Stimulated activated CD4-positive, alpha-beta T cell treated with anti-CD3 and anti-CD28 coated beads, Interleukin-12 subunit alpha, Interleukin-12 subunit beta, amount 100 ng/mL, for 4 hours (primary cell): ENCODE data around the gene TRAF2.

ENCODE experiments used
- DNase-seq: peaks from one replicate; pipeline ENCODE4 v3.0.0-alpha.2; 2020

TRAF2 gene

DNA sequence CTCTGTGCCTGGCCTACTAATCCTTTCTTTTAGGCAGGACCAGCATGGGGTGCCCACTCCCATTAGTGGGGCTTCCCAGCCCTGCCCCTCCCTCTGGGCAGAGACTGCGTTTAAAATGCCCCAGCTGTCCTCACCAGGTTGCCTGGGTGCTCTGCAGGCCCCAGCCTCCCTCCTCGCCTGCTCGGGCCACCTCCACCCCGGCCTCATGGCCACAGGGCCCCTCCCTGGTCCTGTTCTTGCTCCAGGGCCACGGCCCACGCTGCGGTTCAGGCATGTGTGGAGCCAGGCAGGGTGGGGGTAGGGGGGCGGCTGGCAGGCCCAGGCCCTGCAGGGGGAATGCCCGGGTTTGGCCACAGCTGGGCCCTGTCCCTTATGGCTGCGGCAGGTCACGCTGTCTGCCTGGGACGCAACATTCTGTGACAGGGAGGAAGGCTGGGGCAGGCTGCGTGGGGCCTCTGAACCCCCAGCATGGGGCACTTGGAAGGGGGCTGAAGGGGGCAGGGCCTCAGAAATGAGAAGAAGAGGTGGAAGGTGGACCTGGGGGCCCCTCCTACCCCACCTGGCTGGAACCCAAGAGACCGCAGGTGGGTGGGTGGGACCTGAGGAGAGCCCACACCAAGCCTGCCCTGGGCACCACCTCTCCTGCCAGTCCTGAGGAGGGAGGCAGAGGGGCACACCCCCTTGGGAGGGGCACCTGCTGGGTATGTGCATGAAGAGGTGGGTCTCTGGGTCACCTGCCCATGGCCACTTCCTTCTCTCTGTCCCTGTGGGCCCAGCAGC lies 65.4 kb downstream of the TRAF2 start, which contains the start of gene LCN12:
Gene LCN12 (plus strand): TSS at position 733 of the 780 bp plus-strand sequence. CDS start 55 bp downstream, outside the sequence.
- DNase-seq, result no peak

- DNase-seq, result no peak
These were observed 66.1 kb downstream of the TRAF2 start for GRCh38 chr9:136952321-136952850.

- DNase-seq, result no peak
These were observed 66.8 kb downstream of the TRAF2 start for GRCh38 chr9:136952876-136953770.

GRCh38 chr9:136953771-136954269 lies 67.5 kb downstream of the TRAF2 start:
- DNase-seq, result no peak

DNA sequence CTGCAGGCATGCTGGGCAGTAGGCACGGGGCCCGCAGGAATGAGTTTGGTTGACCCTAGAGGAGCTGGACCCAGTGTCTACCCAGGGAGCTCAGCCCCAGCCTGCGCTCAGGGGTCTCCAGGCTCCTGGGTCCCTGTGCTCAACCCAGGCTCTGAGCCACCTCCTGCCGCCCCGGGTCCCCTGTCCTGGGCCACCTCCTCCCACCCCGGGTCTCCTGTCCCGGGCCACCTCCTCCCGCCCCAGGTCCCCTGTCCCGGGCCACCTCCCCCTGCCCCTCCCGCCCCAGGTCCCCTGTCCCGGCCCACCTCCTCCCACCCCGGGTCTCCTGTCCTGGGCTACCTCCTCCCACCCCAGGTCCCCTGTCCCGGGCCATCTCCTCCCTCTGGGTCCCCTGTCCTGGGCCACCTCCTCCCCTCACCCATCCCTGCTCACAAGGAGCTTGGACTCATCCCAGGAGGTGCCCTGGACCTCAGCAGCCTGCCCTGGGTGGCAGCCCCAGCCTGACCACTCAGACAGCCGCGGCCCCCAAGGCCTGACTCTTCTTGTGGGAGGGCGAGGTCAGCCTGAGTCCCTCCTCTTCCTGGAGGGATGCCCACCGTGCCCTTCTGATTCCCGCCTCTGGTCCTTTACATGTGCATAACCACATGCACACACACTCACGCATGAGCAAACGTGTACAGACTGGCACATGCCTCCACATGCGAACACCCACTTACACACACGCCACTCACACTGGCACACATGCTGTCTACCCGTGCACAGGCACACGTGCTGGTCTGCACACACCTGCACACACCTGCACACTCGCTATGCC lies 68.2 kb downstream of the TRAF2 start:
- no peak for DNase-seq

- DNase-seq, result no peak
These were observed 69.1 kb downstream of the TRAF2 start for GRCh38 chr9:136955202-136955942.

- no peak for DNase-seq
These were observed 69.6 kb downstream of the TRAF2 start for GRCh38 chr9:136955943-136956335.

DNA sequence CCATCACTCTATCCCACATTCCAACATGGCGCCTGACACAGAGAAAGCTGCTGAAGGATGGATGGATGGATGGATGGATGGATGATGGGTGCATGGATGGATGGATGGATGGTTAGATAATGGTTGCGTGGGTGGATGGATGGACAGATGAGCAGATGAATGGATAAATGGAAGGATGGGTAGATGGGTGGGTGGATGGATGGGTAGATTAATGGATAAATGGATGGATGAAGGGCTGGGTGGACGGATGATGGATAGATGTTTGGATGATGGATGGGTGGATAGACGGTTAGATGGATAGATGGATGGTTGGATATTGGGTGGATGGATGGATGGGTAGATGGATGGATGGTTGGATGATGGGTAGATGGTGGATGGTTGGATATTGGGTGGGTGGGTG lies 70.3 kb downstream of the TRAF2 start:
- no peak for DNase-seq

- DNase-seq, result no peak
These were observed 71.1 kb downstream of the TRAF2 start for GRCh38 chr9:136957461-136957860.

GRCh38 chr9:136957901-136958300 lies 71.6 kb downstream of the TRAF2 start:
- DNase-seq, result no peak

DNA sequence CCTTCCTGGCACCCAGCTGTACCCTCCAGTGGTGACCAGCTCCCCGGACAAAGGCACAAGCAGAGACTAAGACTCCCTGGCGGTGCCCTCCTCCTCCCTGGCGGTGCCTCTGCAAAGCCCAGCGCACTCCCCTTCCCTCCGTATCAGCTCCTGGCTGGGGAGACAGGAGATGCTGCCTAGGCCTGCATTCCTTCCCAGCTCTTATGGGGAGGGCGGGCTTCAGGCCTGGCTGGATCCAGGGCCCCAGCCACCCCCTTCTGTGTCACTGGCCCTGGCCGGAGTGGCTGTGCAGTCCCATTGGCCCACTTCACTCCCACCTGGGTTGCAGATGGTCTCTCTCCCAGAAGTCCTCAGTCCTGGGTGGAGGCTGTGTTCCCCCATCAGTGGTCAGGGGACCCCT lies 72.2 kb downstream of the TRAF2 start:
- no peak for DNase-seq

DNA sequence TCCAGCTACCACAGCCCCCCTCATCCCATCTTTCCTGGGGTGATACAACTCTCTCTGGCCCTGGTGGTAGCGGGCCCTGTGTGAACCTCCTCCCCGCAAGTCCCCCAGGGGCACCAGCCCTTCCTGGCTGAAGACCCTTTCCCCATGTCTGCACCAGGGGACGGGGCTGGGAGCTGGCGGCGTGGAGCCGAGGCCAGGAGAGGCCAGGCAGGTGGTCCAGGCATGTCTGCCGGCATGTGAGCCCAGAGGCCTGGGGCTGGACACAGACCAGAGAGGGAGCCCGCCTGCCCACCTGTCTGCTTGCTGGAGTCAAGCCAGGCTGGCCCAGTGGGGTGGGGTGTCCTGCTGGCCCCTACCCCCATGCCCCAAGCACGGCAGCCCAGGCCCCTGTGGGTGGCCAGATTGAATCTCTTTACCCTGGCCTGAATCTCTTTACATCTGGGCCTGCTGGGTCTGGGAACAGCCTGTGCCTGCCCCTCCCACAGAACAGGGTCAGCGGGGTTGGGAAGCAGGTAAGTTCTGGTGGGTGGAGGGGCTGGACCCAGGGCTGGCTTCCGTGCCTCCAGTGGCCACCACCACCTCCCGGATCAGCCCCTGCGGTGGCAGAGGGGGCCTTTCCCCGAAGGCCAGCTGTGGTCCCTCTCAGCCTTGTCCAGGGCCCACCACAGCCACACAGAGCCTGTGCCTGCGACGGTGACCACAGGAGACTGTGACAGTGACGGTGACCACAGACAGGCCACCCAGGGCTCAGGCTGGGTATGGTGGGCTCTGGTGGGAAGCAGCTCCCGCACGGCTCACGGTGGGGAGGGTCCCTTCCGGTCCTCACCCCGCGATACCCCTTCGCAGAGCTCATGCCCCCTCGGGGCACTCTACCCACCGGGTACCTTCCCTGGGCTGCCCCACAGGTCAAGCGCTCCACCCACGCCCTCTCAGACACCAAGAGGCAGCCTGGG lies 72.9 kb downstream of the TRAF2 start:
- no peak for DNase-seq

GRCh38 chr9:136960212-136960937 lies 74.1 kb downstream of the TRAF2 start:
- no peak for DNase-seq

GRCh38 chr9:136960938-136961275 lies 74.6 kb downstream of the TRAF2 start:
- no peak for DNase-seq

DNA sequence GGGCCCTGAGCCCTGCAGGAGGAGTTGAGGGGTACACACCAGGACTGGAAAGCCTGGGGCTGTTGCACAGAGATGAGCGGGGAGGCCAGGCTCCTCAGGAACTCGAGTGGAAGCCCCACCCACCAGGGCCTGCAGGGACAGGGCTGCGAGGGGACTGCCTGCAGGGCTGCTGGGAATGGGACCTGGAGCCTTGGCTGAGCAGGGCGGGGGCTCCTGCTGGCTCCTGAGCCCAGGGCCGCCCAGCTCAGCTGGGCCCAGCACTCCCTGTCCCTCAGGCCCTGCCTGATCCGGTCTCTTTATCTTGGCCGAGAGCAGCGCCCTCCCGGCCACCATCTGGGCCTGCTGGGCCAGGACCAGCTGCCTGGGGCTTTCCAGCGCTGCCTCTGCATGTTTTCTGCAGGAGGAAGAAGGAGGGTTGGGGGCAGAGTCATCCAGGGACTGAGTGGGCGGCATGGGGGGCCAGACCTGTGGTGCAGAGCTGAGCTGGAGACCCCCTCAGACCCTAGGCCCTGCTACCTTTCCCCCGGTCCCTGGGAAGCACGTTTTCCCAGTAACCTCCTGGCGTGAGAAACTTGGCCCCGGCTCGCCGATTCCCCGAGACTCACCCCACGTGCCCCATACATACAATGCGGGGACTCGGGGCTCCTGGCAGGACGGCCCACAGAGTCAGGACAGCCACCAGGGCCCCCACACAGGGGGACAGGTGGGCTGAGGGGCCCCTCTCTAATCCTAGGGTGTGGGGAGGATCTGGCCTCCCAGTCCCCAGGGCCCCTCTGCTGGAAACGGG lies 75.2 kb downstream of the TRAF2 start:
- DNase-seq, result no peak

DNA sequence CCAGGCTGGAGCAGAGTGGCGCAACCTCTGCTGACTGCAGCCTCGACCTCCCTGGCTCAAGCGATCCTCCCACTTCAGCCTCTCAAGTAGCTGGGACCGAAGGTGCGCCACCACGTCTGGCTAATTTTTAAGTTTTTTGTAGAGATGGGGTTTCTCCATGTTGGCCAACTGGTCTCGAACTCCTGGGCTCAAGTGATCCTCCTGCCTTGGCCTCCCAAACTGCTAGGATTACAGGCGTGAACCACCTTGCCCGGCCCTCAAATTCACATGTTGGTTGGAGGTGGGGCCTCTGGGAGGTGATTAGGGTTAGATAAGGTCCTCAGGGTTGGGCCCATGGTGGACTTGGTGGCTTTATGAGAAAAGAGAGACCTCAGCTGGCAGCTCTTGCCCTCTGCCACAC lies 75.8 kb downstream of the TRAF2 start:
- DNase-seq, result no peak

GRCh38 chr9:136962701-136963248 lies 76.5 kb downstream of the TRAF2 start:
- no peak for DNase-seq

GRCh38 chr9:136963341-136963740 lies 77.0 kb downstream of the TRAF2 start:
- no peak for DNase-seq

- no peak for DNase-seq
These were observed 77.4 kb downstream of the TRAF2 start for GRCh38 chr9:136963751-136964150.
